22Rv1 (cell line): ENCODE measurements around the gene OR2AT4.

Source experiments
- H3K27ac ChIP-seq: fragments of 450-650 bp; 2 replicates; pipeline ENCODE4 v1.5.1; 2017
- ZFX ChIP-seq: fragments of 450-650 bp; IDR thresholded peaks from 2 replicates; pipeline ENCODE4 v1.6.1; 2017; ENCODE audit warnings: antibody characterized with exemption, borderline replicate concordance
- TF ChIP-seq, protein P1 (sequence below): fragments of 450-650 bp; IDR thresholded peaks from 2 replicates; pipeline ENCODE4 v1.5.1; 2017; ENCODE audit warnings: mild to moderate bottlenecking

Gene OR2AT4

GRCh38 chr11:75141166-75141565 is 44.5 kb upstream of the OR2AT4 start:
- TF ChIP-seq, protein P1, sequence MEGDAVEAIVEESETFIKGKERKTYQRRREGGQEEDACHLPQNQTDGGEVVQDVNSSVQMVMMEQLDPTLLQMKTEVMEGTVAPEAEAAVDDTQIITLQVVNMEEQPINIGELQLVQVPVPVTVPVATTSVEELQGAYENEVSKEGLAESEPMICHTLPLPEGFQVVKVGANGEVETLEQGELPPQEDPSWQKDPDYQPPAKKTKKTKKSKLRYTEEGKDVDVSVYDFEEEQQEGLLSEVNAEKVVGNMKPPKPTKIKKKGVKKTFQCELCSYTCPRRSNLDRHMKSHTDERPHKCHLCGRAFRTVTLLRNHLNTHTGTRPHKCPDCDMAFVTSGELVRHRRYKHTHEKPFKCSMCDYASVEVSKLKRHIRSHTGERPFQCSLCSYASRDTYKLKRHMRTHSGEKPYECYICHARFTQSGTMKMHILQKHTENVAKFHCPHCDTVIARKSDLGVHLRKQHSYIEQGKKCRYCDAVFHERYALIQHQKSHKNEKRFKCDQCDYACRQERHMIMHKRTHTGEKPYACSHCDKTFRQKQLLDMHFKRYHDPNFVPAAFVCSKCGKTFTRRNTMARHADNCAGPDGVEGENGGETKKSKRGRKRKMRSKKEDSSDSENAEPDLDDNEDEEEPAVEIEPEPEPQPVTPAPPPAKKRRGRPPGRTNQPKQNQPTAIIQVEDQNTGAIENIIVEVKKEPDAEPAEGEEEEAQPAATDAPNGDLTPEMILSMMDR = no peak
- TF ChIP-seq ZFX = no peak
- H3K27ac ChIP-seq = no peak overlapping the region

DNA sequence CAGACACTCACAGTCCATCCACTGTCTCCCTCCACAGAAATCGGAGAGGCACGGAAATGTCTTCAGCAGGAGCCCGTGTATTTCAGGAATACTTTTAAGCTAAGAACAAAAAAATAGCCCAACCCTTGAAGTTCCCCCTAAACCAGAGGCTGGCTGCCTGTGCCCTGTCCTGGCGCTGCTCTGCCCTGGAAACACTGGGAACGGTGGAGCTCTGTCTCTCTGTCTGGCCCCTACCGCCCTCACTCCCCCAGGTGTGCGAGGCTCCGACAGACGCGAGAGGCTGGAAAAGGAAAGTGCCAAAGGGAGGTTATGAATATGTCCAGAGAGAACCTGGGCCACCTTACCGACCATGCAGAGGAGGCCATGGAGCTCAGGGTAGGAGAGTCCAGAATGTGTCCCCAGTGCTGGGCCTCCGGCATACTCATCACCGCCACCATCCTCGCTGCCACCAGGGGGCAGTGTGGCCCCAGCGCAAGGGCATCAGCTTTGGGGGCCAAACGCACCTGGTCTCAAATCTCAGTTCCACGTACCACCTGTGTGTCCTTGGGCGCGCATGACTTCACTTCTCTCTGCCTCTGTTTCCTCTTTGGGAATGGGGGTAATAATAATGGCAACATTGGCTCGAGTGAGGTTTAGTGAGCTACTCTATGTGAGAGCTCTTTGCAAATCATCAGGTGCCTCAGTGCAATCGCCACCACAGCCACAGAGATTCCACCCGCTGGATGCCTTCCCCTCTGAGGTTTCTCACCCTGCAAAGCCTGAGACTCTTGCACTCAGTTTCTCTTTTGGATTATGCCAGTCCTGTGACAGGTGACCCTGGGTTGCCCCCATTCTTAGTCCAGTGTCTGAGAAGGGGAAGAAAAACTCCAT is 43.8 kb upstream of the OR2AT4 start:
- no peak overlapping the region for H3K27ac ChIP-seq

DNA sequence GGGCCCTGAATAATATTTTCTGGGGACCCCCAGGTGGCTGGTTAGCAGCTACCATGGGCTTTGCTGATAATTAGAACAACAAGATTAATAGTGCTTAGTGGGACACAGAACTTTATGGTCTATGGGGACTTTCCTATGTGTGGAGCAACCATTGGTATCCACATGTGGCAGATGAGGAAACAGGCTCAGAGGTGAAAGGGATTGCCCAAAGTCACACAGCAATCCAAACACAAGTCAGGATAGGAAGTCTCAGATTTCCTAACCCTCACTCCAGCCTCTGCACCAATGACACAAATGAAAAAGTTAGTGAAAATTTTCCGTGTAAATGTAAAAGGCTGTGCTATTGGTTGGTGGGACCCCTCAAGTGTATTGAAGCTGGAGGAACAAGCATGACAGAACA is 39.0 kb upstream of the OR2AT4 start:
- TF ChIP-seq ZFX = no peak
- TF ChIP-seq, protein P1 = no peak
- H3K27ac ChIP-seq = no peak overlapping the region

More for the DNA sequence above, 43.8 kb upstream of the OR2AT4 start:
- TF ChIP-seq, protein P1 = peak; percentile 98
- no peak for TF ChIP-seq ZFX

GRCh38 chr11:75135021-75135650 is 38.5 kb upstream of the OR2AT4 start:
- no peak overlapping the region for H3K27ac ChIP-seq
- TF ChIP-seq, protein P1 = no peak
- TF ChIP-seq ZFX = no peak

DNA sequence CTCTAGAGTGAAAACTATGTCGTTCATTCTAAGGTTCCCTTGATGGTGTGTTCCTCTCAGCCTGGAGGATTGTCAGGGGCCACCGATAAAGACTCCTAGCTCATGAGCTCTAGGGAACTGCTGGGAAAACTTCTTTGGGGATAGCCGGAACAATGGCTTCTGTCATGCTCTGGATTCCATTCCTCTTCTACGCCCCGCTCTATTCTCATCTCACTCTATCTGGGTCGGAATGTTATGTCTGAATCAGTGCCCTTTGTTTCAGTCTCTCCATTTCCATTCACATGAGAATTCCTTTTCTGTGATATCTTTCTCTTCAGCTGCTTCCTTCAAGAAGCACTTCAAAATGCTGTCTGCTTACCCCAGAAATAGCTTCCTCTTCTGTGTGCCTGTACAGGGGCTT is 37.3 kb upstream of the OR2AT4 start:
- TF ChIP-seq, protein P1 = no peak
- TF ChIP-seq ZFX = no peak
- no peak overlapping the region for H3K27ac ChIP-seq

- no peak overlapping the region for H3K27ac ChIP-seq
- TF ChIP-seq ZFX = no peak
- TF ChIP-seq, protein P1 = no peak
These were observed 35.4 kb upstream of the OR2AT4 start for GRCh38 chr11:75132080-75132479.

GRCh38 chr11:75126564-75126963 is 29.9 kb upstream of the OR2AT4 start:
- no peak for TF ChIP-seq ZFX
- TF ChIP-seq, protein P1 = no peak

More at GRCh38 chr11:75126564-75126963, 29.9 kb upstream of the OR2AT4 start:
- H3K27ac ChIP-seq = no peak overlapping the region
